NCI-H1417 (cell line): Measurements from ENCODE around the gene KDM5B.

Experiments
- DNase-seq, 3 experiments: peaks; one replicate each; lab custom pipeline; 2025; lab: John Stamatoyannopoulos, UW

The KDM5B gene

DNA sequence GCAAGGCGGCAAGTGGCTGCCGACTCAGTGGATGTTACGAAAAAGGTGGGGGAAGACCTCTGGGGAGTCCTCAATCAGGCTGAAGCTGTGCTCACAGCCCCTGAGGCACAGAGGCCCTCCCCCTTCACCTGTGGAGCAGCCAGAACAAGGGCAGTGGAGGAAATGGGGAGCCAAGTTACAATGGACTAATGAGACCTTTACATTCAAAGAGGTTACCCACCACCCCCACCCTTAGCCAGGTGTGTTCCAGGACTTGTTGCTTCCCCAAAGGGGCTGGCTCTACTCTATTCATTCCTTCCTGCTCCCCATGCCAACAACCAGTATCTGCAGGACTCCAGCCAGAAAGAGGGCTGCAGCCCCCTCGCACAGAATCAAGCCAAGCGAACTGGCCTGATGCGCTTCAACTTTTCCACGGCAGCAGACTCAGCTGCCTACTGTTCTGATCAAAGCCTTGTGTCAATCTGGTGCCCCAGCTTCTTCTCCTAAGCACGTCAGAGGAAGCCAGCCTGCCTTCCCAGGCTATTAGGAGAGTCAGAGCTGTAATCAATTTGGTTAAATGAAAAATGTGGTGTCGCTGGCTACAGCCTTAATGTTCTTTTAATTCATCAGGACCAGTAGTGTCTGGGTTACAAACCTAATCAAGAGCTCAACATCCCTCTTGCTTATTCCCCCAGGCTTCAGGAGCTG is 96.1 kb downstream of the KDM5B start:
- DNase-seq, result peak in 1 of 3 experiments; percentile 47

- peak; percentile 69 to 87 (median 78) for DNase-seq
These were observed 97.9 kb downstream of the KDM5B start, which contains the start of gene SYT2 for GRCh38 chr1:202710070-202711045. Gene SYT2 (minus strand): TSS chr1:202710454. CDS start chr1:202605772, 104,682 bp downstream.

GRCh38 chr1:202709276-202710041 is 98.8 kb downstream of the KDM5B start:
- DNase-seq, result no peak

DNA sequence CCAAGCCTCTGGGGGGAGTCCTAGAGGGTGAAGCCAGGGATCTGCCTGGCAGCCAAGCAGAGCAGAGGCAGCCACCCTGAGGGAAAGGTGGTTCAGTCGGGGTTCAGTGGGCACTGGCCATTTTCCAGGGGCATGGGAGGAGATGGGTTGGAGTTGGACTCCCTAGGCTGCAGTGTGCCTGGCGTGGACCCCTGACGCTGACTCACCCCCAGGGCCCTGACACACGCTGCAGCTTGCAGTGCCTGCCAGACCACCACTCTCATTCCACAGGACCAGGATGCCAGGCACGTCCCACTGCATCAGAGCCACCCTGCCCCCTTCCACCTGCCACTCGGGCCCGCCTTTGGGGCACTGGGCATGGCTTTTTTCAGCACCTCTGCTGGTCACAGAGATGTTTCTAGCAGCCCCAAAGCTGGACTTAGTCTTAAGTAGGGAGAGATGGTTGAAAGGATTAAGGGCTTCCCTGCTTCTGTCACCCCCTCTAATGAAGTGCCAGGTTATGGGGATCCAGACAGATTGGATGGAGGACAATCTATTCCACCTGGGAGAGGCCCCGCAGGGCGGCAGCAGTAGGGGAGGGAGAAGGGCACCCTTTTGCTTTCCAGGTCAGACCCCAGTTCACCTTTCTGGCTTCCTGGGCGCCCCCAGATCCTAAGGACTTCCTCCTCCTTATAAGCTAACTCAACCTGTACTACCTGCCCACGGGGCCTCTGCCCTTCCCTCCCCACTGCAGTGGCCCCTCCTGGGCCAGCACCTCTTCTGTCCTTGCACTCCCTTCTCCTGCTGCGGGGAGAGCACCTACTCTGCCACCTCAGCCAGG is 99.6 kb downstream of the KDM5B start:
- no peak for DNase-seq

- no peak for DNase-seq
These were observed 101.4 kb downstream of the KDM5B start for GRCh38 chr1:202706851-202707250.

GRCh38 chr1:202704601-202705000 is 103.6 kb downstream of the KDM5B start:
- DNase-seq, result no peak

DNA sequence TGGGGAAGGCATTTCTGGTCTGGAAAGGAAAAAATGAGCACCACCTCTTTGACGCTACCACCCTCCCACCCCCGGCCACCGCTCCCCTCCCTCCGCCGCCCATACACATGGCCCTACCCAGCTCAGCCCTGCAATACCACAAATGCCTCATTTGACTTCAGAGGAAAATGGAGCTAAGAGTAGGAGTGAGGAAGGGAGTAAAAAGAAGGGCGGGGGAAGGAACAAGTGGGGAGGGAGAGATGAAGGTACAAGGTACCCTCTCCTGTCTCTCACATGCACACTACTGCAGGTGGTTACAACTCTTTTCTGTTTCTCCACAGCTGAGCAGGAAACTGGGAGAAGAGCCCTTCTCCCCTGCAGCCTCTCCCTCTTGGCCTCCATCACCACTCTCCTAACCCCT is 105.0 kb downstream of the KDM5B start:
- no peak for DNase-seq

DNA sequence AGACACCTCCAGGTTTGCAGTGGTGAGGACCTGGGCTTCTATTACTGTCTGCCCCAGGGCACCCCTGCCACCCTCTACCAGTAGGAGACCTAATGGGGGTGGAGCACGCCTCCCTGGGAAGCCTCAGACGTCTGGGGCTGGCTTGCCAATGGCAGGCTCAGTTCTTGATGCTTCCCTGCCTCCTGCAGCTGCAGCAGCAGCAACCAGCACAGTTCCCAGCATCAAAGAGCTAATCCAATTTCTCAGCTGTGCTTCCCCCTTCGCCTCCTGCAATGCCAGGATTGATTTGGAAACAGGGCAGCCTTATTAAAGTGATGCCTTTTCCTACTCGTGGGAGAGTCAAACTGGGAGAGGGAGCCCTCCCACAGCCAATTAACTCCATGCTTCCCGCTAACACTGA is 106.1 kb downstream of the KDM5B start:
- DNase-seq, result no peak

GRCh38 chr1:202701200-202701599 is 107.0 kb downstream of the KDM5B start:
- no peak for DNase-seq

DNA sequence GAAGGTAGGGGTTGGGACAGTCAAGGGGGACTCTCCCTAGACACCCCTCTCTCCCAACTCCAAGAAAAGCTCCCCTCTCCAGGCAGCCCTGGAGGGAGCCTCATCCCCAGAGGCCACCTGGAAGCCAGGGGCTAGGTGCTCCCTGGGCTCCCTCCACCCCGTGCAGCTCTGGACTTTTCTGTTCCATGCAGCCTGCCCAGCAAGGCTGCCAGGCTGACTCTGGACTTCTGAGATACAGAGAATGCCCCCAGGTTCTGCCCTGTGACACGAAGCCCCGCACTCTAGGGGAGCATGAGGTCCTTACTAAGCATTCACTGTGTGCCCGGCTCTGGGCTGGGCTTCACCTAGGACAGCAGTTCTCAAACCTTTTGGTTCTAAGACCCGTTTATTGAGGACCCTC is 108.2 kb downstream of the KDM5B start:
- no peak for DNase-seq

GRCh38 chr1:202698276-202698675 is 109.9 kb downstream of the KDM5B start:
- no peak for DNase-seq

DNA sequence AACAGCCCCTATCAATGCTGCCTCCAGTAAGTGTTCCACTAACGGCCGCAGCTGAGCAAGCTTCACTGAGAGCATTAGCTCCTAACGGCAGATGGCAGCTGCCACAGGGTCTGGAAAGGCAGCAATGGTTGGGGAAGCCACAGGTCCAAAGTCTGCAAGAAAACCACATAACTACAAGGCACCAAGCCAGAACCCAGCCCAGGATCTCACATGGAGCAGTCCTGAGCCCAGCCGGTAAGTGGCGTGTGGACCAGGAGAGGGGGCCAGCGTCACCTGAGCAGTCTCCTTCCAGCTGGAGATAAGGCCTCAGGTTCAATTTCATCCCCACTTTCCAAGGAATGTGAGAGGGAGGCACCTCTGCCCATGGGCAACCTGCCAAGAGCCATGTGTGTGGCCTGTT is 111.2 kb downstream of the KDM5B start:
- DNase-seq, result peak in 1 of 3 experiments; percentile 62

GRCh38 chr1:202694314-202694713 is 113.9 kb downstream of the KDM5B start:
- peak; percentile 31 to 91 (median 68) for DNase-seq

DNA sequence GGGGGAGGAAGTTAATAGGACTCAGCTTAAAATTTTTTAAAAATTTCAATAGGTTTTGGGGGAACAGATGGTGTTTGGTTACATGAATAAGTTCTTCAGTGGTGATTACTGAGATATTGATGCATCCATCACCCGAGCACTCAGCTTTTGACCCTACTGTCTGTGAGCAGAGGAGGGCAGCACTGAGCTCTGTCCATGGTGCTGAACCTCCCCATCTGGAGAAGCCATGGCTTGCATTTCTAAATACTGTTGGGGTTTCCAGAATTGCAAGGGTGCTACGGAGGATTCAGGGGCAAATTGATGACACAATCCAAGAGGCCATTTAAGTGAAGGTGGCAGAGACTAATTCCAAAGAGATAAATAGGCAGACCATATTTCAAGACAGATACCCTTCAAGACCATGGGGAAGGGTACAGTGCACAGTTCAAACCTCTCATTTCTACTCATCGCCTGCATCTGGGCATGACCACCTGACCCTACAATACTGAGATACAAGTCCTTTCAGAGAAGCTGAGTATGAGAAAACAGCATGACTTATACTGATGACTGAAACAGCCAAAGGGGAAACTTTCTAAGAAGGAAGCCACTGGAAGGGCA is 115.2 kb downstream of the KDM5B start:
- peak in 2 of 3 experiments; percentile 7 to 28 for DNase-seq

- peak in 2 of 3 experiments; percentile 31 to 90 for DNase-seq
These were observed 116.4 kb downstream of the KDM5B start for GRCh38 chr1:202691816-202692215.

- no peak for DNase-seq
These were observed 118.5 kb downstream of the KDM5B start for GRCh38 chr1:202689493-202690342.

GRCh38 chr1:202689082-202689481 is 119.1 kb downstream of the KDM5B start:
- no peak for DNase-seq

DNA sequence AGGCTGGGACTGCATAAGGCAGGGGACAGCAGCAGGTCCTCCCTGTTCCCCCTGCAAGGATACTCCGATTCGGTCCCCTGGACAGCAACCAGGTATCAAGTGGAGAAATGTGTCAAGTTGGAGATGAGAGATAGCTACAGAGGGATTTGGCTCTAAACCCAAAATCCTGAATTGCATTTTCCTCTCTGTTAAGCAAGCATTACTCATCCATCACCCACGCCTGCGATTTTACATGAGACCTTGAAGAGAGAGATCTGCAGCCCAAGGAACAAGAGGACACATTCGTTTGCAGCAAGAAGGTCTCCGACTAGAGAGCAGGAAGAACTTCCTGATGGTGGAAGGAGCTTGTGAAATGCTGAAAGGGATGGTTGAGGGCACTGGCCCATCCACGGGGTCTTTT is 119.8 kb downstream of the KDM5B start:
- DNase-seq, result no peak

DNA sequence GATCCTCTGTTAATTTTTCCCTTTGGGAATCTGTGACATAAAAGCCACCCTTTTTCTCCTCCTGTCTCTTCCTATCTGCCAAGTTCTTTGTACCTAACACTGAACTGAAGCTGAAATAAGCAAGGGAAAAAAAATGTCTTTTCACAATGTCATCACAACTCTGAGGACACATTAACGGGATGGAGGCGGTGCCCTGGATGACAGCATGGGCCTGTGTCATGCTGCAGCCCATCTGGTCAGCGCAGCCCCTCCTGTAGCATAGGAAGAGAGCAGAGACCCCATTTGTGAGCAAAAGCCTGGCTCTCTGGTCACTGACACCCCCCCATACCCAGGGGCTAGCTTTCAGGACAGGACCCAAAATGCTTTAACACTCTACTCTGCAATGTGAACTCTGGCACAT is 120.4 kb downstream of the KDM5B start:
- no peak for DNase-seq

DNA sequence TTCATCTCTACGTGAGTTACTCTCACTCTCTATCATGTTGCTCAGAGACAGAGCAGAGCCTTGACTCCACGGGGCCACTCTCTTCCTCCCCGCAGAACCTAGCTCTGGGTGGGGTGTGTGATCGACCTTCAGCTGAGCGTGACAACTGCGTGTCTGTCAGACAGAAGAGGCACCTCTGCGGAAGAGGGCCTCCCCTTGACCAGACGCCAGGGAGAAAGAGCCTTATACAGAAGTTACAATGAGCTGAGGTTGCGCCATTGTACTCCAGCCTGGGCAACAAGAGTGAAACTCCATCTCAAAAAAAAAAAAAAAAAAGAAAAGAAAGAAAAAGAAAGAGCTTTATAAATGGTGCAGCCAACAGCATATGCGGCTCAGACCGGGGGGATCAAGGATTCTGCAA is 120.9 kb downstream of the KDM5B start:
- no peak for DNase-seq
